Hematopoietic multipotent progenitor cell (in vitro differentiated cells): ENCODE measurements around the gene SLC9A9. TPM values are rescaled to one million over a fixed set of nuclear protein-coding genes. Genes with fewer than 3 reads are reported as not detected.
A peak's percentile ranks its signal among the peaks of the same experiment; 100 is the strongest.

Experiments used
- DNase-seq, 3 donors: peaks; one replicate each; pipeline ENCODE4 v3.0.0-alpha.2; 2011 to 2015; ENCODE audit warnings: low read depth in 2 of 3, low spot score in 2 of 3
- total RNA-seq: library from RNA; depleted of rRNA; stranded (reverse); fragments of >200 nt; gene quantifications from one replicate; pipeline ENCODE4 v1.2.3, GENCODE V29; 2012

SLC9A9 gene
- total RNA-seq, 1 donor, result 9.7 TPM

GRCh38 chr3:143348486-143349327, 499.6 kb downstream of the SLC9A9 start:
- DNase-seq, result no peak

- no peak for DNase-seq
Measured at GRCh38 chr3:143344516-143345165, 503.6 kb downstream of the SLC9A9 start.

- DNase-seq, result no peak
Measured at GRCh38 chr3:143343944-143344343, 504.3 kb downstream of the SLC9A9 start.

- no peak for DNase-seq
Measured at GRCh38 chr3:143343031-143343430, 505.2 kb downstream of the SLC9A9 start.

GRCh38 chr3:143339451-143339850, 508.8 kb downstream of the SLC9A9 start:
- no peak for DNase-seq

GRCh38 chr3:143337387-143337786, 510.9 kb downstream of the SLC9A9 start:
- no peak for DNase-seq

GRCh38 chr3:143334231-143334630, 514.0 kb downstream of the SLC9A9 start:
- no peak for DNase-seq

GRCh38 chr3:143333367-143333766, 514.9 kb downstream of the SLC9A9 start:
- DNase-seq, result no peak

GRCh38 chr3:143332026-143332425, 516.2 kb downstream of the SLC9A9 start:
- no peak for DNase-seq

GRCh38 chr3:143331350-143331749, 516.9 kb downstream of the SLC9A9 start:
- DNase-seq, result no peak

GRCh38 chr3:143330296-143330868, 517.9 kb downstream of the SLC9A9 start:
- no peak for DNase-seq

GRCh38 chr3:143329567-143330211, 518.6 kb downstream of the SLC9A9 start:
- no peak for DNase-seq

GRCh38 chr3:143328451-143328850, 519.8 kb downstream of the SLC9A9 start:
- DNase-seq, result no peak

- DNase-seq, result peak in 1 of 3 donors; percentile 8
Measured at GRCh38 chr3:143326983-143327778, 521.1 kb downstream of the SLC9A9 start.

GRCh38 chr3:143321058-143321769, 527.1 kb downstream of the SLC9A9 start:
- no peak for DNase-seq

GRCh38 chr3:143315766-143316165, 532.5 kb downstream of the SLC9A9 start:
- DNase-seq, result no peak

- no peak for DNase-seq
Measured at GRCh38 chr3:143314251-143315093, 533.8 kb downstream of the SLC9A9 start.

GRCh38 chr3:143313893-143314188, 534.4 kb downstream of the SLC9A9 start:
- no peak for DNase-seq
